HepG2 (cell line): ENCODE results near the gene ABT1. TPM values are rescaled to one million over a fixed set of nuclear protein-coding genes. Genes with fewer than 3 reads are reported as not detected.

ENCODE experiments used
- ARID2 ChIP-seq: sonication (generic); formaldehyde crosslinking; IDR thresholded peaks from 2 replicates; pipeline ENCODE4 v1.8.1; 2022; ENCODE audit warnings: mild to moderate bottlenecking, missing genetic modification reagents, borderline replicate concordance
- NCOA5 ChIP-seq: sonication (generic); formaldehyde crosslinking; IDR thresholded peaks from 2 replicates; pipeline ENCODE4 v1.4.0; 2020; ENCODE audit warnings: missing genetic modification reagents
- PHF20 ChIP-seq: sonication (generic); formaldehyde crosslinking; IDR thresholded peaks from 2 replicates; pipeline ENCODE4 v1.5.0; 2020; ENCODE audit warnings: mild to moderate bottlenecking, missing genetic modification reagents
- RAD21 ChIP-seq: fragments of 450-650 bp; formaldehyde crosslinking; IDR thresholded peaks from 2 replicates; pipeline ENCODE4 v1.5.0; 2020; ENCODE audit warnings: mild to moderate bottlenecking
- REXO4 ChIP-seq: sonication (generic); formaldehyde crosslinking; IDR thresholded peaks from 2 replicates; pipeline ENCODE4 v1.8.0; 2022; ENCODE audit warnings: missing genetic modification reagents, mild to moderate bottlenecking, borderline replicate concordance
- SNAPC2 ChIP-seq: sonication (generic); formaldehyde crosslinking; IDR thresholded peaks from 2 replicates; pipeline ENCODE4 v1.8.1; 2022; ENCODE audit warnings: mild to moderate bottlenecking, missing genetic modification reagents
- SRSF4 ChIP-seq: fragments of 200-400 bp; formaldehyde crosslinking; IDR thresholded peaks from one replicate; pipeline ENCODE4 v1.6.1; 2018; ENCODE audit warnings: mild to moderate bottlenecking, low read depth, low read length, moderate library complexity; ENCODE audit not compliant: poor library complexity, severe bottlenecking
- ZMAT3 ChIP-seq: sonication (generic); formaldehyde crosslinking; conservative IDR thresholded peaks from 2 replicates; pipeline ENCODE4 v1.7.0; 2021; ENCODE audit warnings: missing genetic modification reagents
- ZNF572 ChIP-seq: sonication (generic); formaldehyde crosslinking; IDR thresholded peaks from 2 replicates; pipeline ENCODE4 v1.5.1; 2020; ENCODE audit warnings: mild to moderate bottlenecking, missing genetic modification reagents
- polyA plus RNA-seq, 8 experiments: library from polyadenylated mRNA; depleted of rRNA in 3 of 8; stranded (reverse) in 7 of 8; unstranded in 1 of 8; fragments of >200 nt; fragmentation: Illumina TruSeq in 4 of 8; extraction: Trizol in 4 of 8; gene quantifications; 2 replicates each; pipeline versions ENCODE4 v1.2.1 to v1.2.3, GENCODE V29; 2011 to 2016; ENCODE audit warnings: low read depth in 4 of 8, missing spikeins in 1 of 8, mixed read lengths in 1 of 8; ENCODE audit not compliant: insufficient read depth in 1 of 8
- total RNA-seq, 5 experiments: library from RNA; depleted of rRNA; stranded (reverse); fragments of >200 nt; fragmentation: Illumina TruSeq; extraction: Trizol; gene quantifications; 2 replicates each; pipeline ENCODE4 v1.2.3, GENCODE V29; 2016; ENCODE audit warnings: low read depth in 1 of 5
- TF ChIP-seq, protein P1 (sequence below): sonication (generic); formaldehyde crosslinking; IDR thresholded peaks from 2 replicates; pipeline ENCODE4 v1.8.1; 2023; ENCODE audit warnings: missing genetic modification reagents, inconsistent platforms, borderline replicate concordance
- TF ChIP-seq, protein P2 (sequence below): sonication (generic); formaldehyde crosslinking; IDR thresholded peaks from 2 replicates; pipeline ENCODE4 v1.9.0; 2021; ENCODE audit warnings: missing genetic modification reagents, borderline replicate concordance

Gene ABT1
- total and polyA plus RNA-seq, 2 of the 13 experiments (the other 11 are each of a cell fraction or from before 2014, with no cell fraction given), result 38.4 TPM

DNA sequence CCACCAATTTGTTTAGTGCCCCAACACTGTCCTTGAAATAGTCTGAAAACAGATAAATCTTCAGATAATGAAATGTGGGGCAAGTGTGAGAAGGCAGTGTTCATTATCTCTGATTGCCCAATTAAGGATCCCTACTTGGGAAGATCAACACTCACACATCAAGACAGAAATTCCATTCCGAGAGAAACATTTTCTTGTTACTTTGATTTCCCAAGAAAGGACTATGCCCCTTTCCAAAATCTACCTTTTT is 42.4 kb upstream of the ABT1 start (continued):
- TF ChIP-seq, protein P1, sequence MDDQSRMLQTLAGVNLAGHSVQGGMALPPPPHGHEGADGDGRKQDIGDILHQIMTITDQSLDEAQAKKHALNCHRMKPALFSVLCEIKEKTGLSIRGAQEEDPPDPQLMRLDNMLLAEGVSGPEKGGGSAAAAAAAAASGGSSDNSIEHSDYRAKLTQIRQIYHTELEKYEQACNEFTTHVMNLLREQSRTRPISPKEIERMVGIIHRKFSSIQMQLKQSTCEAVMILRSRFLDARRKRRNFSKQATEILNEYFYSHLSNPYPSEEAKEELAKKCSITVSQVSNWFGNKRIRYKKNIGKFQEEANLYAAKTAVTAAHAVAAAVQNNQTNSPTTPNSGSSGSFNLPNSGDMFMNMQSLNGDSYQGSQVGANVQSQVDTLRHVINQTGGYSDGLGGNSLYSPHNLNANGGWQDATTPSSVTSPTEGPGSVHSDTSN, result no peak
- TF ChIP-seq SNAPC2 (peak; percentile 48; the same call in 1 of the 2 replicates), ZMAT3 (no peak), SRSF4 (no peak), ARID2 (no peak), RAD21 (CRISPR knock-in tag) (0 out of 2 replicates have a peak, but pooled peaks have one; percentile 1), ZNF572 (no peak), REXO4 (CRISPR knock-in tag) (no peak), PHF20 (CRISPR knock-in tag) (0 out of 2 replicates have a peak, but pooled peaks have one; percentile 26), NCOA5 (CRISPR knock-in tag) (no peak)
- TF ChIP-seq, protein P2, sequence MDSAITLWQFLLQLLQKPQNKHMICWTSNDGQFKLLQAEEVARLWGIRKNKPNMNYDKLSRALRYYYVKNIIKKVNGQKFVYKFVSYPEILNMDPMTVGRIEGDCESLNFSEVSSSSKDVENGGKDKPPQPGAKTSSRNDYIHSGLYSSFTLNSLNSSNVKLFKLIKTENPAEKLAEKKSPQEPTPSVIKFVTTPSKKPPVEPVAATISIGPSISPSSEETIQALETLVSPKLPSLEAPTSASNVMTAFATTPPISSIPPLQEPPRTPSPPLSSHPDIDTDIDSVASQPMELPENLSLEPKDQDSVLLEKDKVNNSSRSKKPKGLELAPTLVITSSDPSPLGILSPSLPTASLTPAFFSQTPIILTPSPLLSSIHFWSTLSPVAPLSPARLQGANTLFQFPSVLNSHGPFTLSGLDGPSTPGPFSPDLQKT (CRISPR knock-in tag), result no peak
